ENCODE measurements around the gene UQCRQ.

DNA sequence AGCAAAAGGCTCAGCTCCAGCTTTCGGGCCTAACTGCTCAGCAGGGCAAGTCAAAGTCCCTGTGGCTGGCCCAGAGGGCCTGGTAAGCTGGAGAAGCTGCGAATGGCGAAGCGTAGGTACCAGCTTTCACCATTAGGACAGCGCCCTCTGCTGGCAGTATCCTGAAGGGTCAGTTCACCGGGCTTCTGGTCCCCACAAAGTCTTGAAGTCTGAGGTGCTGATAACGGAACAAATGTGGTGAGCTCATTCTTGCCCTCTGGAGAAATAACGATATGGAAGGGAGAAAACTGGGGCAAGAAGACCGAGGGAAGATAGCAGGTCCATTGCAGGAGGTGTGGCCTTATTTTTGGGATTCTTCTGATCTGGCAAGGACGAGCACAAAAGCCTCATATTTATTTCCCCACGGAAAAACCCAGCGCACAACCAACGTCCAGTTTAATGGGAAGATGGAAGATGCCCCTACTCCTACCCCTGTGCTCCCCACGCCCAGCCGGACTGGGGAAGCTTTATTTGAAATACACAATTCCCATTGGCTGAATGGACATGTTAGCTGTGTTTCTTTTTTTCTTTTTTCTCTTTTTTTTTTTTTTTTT, 46.2 kb upstream of the UQCRQ start:
- TF ChIP-seq, protein P1, sequence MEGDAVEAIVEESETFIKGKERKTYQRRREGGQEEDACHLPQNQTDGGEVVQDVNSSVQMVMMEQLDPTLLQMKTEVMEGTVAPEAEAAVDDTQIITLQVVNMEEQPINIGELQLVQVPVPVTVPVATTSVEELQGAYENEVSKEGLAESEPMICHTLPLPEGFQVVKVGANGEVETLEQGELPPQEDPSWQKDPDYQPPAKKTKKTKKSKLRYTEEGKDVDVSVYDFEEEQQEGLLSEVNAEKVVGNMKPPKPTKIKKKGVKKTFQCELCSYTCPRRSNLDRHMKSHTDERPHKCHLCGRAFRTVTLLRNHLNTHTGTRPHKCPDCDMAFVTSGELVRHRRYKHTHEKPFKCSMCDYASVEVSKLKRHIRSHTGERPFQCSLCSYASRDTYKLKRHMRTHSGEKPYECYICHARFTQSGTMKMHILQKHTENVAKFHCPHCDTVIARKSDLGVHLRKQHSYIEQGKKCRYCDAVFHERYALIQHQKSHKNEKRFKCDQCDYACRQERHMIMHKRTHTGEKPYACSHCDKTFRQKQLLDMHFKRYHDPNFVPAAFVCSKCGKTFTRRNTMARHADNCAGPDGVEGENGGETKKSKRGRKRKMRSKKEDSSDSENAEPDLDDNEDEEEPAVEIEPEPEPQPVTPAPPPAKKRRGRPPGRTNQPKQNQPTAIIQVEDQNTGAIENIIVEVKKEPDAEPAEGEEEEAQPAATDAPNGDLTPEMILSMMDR (IDR thresholded peaks at IDR 0.05; ENCODE audit: extremely low read depth in 1 of 2, insufficient read depth in 1 of 2, low read depth in 1 of 2, low read length in 2 of 2): peak; percentile 78 to 91
- no peak for TF ChIP-seq POLR2A (IDR thresholded peaks at IDR 0.05; ENCODE audit: low read depth, low read length)
- no peak for TF ChIP-seq POLR2AphosphoS5 (IDR thresholded peaks at IDR 0.05; ENCODE audit: insufficient read depth, low read depth, low read length)
- TF ChIP-seq, protein P2, sequence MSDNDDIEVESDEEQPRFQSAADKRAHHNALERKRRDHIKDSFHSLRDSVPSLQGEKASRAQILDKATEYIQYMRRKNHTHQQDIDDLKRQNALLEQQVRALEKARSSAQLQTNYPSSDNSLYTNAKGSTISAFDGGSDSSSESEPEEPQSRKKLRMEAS (IDR thresholded peaks at IDR 0.05; ENCODE audit: insufficient read depth, insufficient read length): no peak
- TF ChIP-seq JUN (IDR thresholded peaks at IDR 0.05; ENCODE audit: borderline replicate concordance, insufficient read depth, insufficient read length, low read depth): no peak
- no peak for TF ChIP-seq EZH2 (IDR thresholded peaks at IDR 0.05; ENCODE audit: borderline replicate concordance, low read depth, low read length, severe bottlenecking)
